ENCODE measurements around the gene IGF1R.

The IGF1R gene

GRCh38 chr15:98906712-98907083, 258.4 kb downstream of the IGF1R start:
- Histone ChIP-seq H3K4me1 (ENCODE audit: control insufficient read depth, insufficient read depth, low read length) (peaks cover 6% of the 10 kb centered on the region), H3K27ac (ENCODE audit: low read length) (no peak overlapping the region), H3K9me3 (ENCODE audit: control insufficient read depth, insufficient read depth, low read length) (no peaks in the 10 kb centered on the region), H3K36me3 (ENCODE audit: control insufficient read depth, insufficient read depth, low read length) (0 out of 2 replicates have a peak, but pooled peaks cover 10% of the 10 kb centered on the region), H3K4me3 (ENCODE audit: low read length) (no peak overlapping the region), H3K27me3 (ENCODE audit: control insufficient read depth, insufficient read depth, low read length) (no peaks in the 10 kb centered on the region)
- DNase-seq (ENCODE audit: low read depth, low spot score): no peak
- no CpG with 5 or more reads among the region's 6 CpGs for WGBS (ENCODE audit: insufficient coverage, insufficient read length)

- WGBS (ENCODE audit: insufficient coverage, insufficient read length): no CpG with 5 or more reads among the region's 4 CpGs
- Histone ChIP-seq H3K4me3 (ENCODE audit: low read length) (no peak overlapping the region), H3K4me1 (ENCODE audit: control insufficient read depth, insufficient read depth, low read length) (peaks cover 6% of the 10 kb centered on the region), H3K36me3 (ENCODE audit: control insufficient read depth, insufficient read depth, low read length) (peaks cover 11% of the 10 kb centered on the region; the same call in 1 of the 2 replicates), H3K27me3 (ENCODE audit: control insufficient read depth, insufficient read depth, low read length) (no peaks in the 10 kb centered on the region), H3K9me3 (ENCODE audit: control insufficient read depth, insufficient read depth, low read length) (no peaks in the 10 kb centered on the region), H3K27ac (ENCODE audit: low read length) (no peak overlapping the region)
- no peak for DNase-seq (ENCODE audit: low read depth, low spot score)
Observed at GRCh38 chr15:98907927-98908471, 259.7 kb downstream of the IGF1R start.

GRCh38 chr15:98909968-98910885, 261.9 kb downstream of the IGF1R start:
- no peak for DNase-seq (ENCODE audit: low read depth, low spot score)
- H3K4me3 ChIP-seq (ENCODE audit: low read length): no peak overlapping the region
- peaks cover 15% of the 10 kb centered on the region; the same call in 1 of the 2 replicates for H3K36me3 ChIP-seq (ENCODE audit: control insufficient read depth, insufficient read depth, low read length)
- H3K4me1 ChIP-seq (ENCODE audit: control insufficient read depth, insufficient read depth, low read length): peaks cover 6% of the 10 kb centered on the region
- 100% methylated on average over 1 of the region's 21 CpGs for WGBS (ENCODE audit: insufficient coverage, insufficient read length)
- H3K9me3 ChIP-seq (ENCODE audit: control insufficient read depth, insufficient read depth, low read length): no peaks in the 10 kb centered on the region
- no peaks in the 10 kb centered on the region for H3K27me3 ChIP-seq (ENCODE audit: control insufficient read depth, insufficient read depth, low read length)
- no peak overlapping the region for H3K27ac ChIP-seq (ENCODE audit: low read length)

GRCh38 chr15:98914626-98915025, 266.3 kb downstream of the IGF1R start:
- H3K27ac ChIP-seq (ENCODE audit: low read length): no peak overlapping the region
- H3K4me3 ChIP-seq (ENCODE audit: low read length): no peak overlapping the region
- DNase-seq (ENCODE audit: low read depth, low spot score): no peak
- no peaks in the 10 kb centered on the region for H3K9me3 ChIP-seq (ENCODE audit: control insufficient read depth, insufficient read depth, low read length)
- no peaks in the 10 kb centered on the region for H3K4me1 ChIP-seq (ENCODE audit: control insufficient read depth, insufficient read depth, low read length)
- no CpG with 5 or more reads among the region's 7 CpGs for WGBS (ENCODE audit: insufficient coverage, insufficient read length)
- H3K36me3 ChIP-seq (ENCODE audit: control insufficient read depth, insufficient read depth, low read length): peaks cover 19% of the 10 kb centered on the region
- H3K27me3 ChIP-seq (ENCODE audit: control insufficient read depth, insufficient read depth, low read length): no peaks in the 10 kb centered on the region

- H3K27me3 ChIP-seq (ENCODE audit: control insufficient read depth, insufficient read depth, low read length): no peaks in the 10 kb centered on the region
- DNase-seq (ENCODE audit: low read depth, low spot score): no peak
- no peaks in the 10 kb centered on the region for H3K4me1 ChIP-seq (ENCODE audit: control insufficient read depth, insufficient read depth, low read length)
- H3K27ac ChIP-seq (ENCODE audit: low read length): no peak overlapping the region
- no CpG with 5 or more reads among the region's 8 CpGs for WGBS (ENCODE audit: insufficient coverage, insufficient read length)
- no peaks in the 10 kb centered on the region for H3K9me3 ChIP-seq (ENCODE audit: control insufficient read depth, insufficient read depth, low read length)
- no peak overlapping the region for H3K4me3 ChIP-seq (ENCODE audit: low read length)
- peaks cover 14% of the 10 kb centered on the region for H3K36me3 ChIP-seq (ENCODE audit: control insufficient read depth, insufficient read depth, low read length)
Observed at GRCh38 chr15:98916826-98917225, 268.5 kb downstream of the IGF1R start.

- no peaks in the 10 kb centered on the region for H3K27me3 ChIP-seq (ENCODE audit: control insufficient read depth, insufficient read depth, low read length)
- no peak for DNase-seq (ENCODE audit: low read depth, low spot score)
- no peak overlapping the region for H3K27ac ChIP-seq (ENCODE audit: low read length)
- no peaks in the 10 kb centered on the region for H3K9me3 ChIP-seq (ENCODE audit: control insufficient read depth, insufficient read depth, low read length)
- no CpG with 5 or more reads among the region's 3 CpGs for WGBS (ENCODE audit: insufficient coverage, insufficient read length)
- H3K4me3 ChIP-seq (ENCODE audit: low read length): no peak overlapping the region
- peaks cover 19% of the 10 kb centered on the region for H3K36me3 ChIP-seq (ENCODE audit: control insufficient read depth, insufficient read depth, low read length)
- H3K4me1 ChIP-seq (ENCODE audit: control insufficient read depth, insufficient read depth, low read length): no peaks in the 10 kb centered on the region
Observed at GRCh38 chr15:98917417-98917816, 269.1 kb downstream of the IGF1R start.

GRCh38 chr15:98920091-98920880, 271.9 kb downstream of the IGF1R start:
- Histone ChIP-seq H3K36me3 (ENCODE audit: control insufficient read depth, insufficient read depth, low read length) (peaks cover 32% of the 10 kb centered on the region), H3K27ac (ENCODE audit: low read length) (no peak overlapping the region), H3K9me3 (ENCODE audit: control insufficient read depth, insufficient read depth, low read length) (no peaks in the 10 kb centered on the region), H3K4me3 (ENCODE audit: low read length) (no peak overlapping the region), H3K4me1 (ENCODE audit: control insufficient read depth, insufficient read depth, low read length) (no peaks in the 10 kb centered on the region), H3K27me3 (ENCODE audit: control insufficient read depth, insufficient read depth, low read length) (no peaks in the 10 kb centered on the region)
- DNase-seq (ENCODE audit: low read depth, low spot score): no peak
- WGBS (ENCODE audit: insufficient coverage, insufficient read length): 100% methylated on average over 2 of the region's 10 CpGs

GRCh38 chr15:98923171-98923570, 274.8 kb downstream of the IGF1R start:
- no peak overlapping the region for H3K27ac ChIP-seq (ENCODE audit: low read length)
- H3K4me1 ChIP-seq (ENCODE audit: control insufficient read depth, insufficient read depth, low read length): no peaks in the 10 kb centered on the region
- H3K9me3 ChIP-seq (ENCODE audit: control insufficient read depth, insufficient read depth, low read length): no peaks in the 10 kb centered on the region
- H3K4me3 ChIP-seq (ENCODE audit: low read length): no peak overlapping the region
- no CpG with 5 or more reads among the region's 12 CpGs for WGBS (ENCODE audit: insufficient coverage, insufficient read length)
- H3K27me3 ChIP-seq (ENCODE audit: control insufficient read depth, insufficient read depth, low read length): no peaks in the 10 kb centered on the region
- no peak for DNase-seq (ENCODE audit: low read depth, low spot score)
- H3K36me3 ChIP-seq (ENCODE audit: control insufficient read depth, insufficient read depth, low read length): peaks cover 28% of the 10 kb centered on the region

- no peaks in the 10 kb centered on the region for H3K9me3 ChIP-seq (ENCODE audit: control insufficient read depth, insufficient read depth, low read length)
- H3K4me1 ChIP-seq (ENCODE audit: control insufficient read depth, insufficient read depth, low read length): no peaks in the 10 kb centered on the region
- no peak for DNase-seq (ENCODE audit: low read depth, low spot score)
- H3K27ac ChIP-seq (ENCODE audit: low read length): no peak overlapping the region
- no CpG with 5 or more reads among the region's 10 CpGs for WGBS (ENCODE audit: insufficient coverage, insufficient read length)
- peaks cover 28% of the 10 kb centered on the region for H3K36me3 ChIP-seq (ENCODE audit: control insufficient read depth, insufficient read depth, low read length)
- H3K27me3 ChIP-seq (ENCODE audit: control insufficient read depth, insufficient read depth, low read length): no peaks in the 10 kb centered on the region
- H3K4me3 ChIP-seq (ENCODE audit: low read length): no peak overlapping the region
Observed at GRCh38 chr15:98923579-98923978, 275.2 kb downstream of the IGF1R start.

GRCh38 chr15:98924401-98925049, 276.2 kb downstream of the IGF1R start:
- H3K36me3 ChIP-seq (ENCODE audit: control insufficient read depth, insufficient read depth, low read length): peaks cover 28% of the 10 kb centered on the region
- H3K4me3 ChIP-seq (ENCODE audit: low read length): no peak overlapping the region
- H3K9me3 ChIP-seq (ENCODE audit: control insufficient read depth, insufficient read depth, low read length): no peaks in the 10 kb centered on the region
- DNase-seq (ENCODE audit: low read depth, low spot score): no peak
- H3K27ac ChIP-seq (ENCODE audit: low read length): no peak overlapping the region
- H3K27me3 ChIP-seq (ENCODE audit: control insufficient read depth, insufficient read depth, low read length): no peaks in the 10 kb centered on the region
- H3K4me1 ChIP-seq (ENCODE audit: control insufficient read depth, insufficient read depth, low read length): no peaks in the 10 kb centered on the region
- no CpG with 5 or more reads among the region's 11 CpGs for WGBS (ENCODE audit: insufficient coverage, insufficient read length)
